ENCODE measurements around the gene STX7.

DNA sequence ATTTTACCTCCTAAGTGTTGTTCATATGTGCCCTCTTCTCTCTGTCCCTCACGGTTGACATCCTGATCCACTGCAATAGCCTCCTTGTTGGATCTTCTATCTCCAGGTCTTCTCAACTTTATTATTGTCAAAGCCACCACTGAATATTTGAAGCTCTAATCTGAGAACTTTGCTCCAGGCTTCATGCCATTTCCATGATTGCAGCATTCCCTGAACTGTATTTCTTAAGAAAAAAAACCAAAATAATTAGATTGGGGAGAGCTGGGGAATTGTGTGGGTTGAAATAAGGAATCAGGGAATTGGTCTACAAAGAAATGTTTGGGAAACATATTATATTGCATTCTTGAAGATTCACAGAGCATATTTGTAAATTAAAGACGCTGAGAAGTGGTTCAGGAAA lies 2.5 kb upstream of the STX7 start:
- TF ChIP-seq, protein P1, sequence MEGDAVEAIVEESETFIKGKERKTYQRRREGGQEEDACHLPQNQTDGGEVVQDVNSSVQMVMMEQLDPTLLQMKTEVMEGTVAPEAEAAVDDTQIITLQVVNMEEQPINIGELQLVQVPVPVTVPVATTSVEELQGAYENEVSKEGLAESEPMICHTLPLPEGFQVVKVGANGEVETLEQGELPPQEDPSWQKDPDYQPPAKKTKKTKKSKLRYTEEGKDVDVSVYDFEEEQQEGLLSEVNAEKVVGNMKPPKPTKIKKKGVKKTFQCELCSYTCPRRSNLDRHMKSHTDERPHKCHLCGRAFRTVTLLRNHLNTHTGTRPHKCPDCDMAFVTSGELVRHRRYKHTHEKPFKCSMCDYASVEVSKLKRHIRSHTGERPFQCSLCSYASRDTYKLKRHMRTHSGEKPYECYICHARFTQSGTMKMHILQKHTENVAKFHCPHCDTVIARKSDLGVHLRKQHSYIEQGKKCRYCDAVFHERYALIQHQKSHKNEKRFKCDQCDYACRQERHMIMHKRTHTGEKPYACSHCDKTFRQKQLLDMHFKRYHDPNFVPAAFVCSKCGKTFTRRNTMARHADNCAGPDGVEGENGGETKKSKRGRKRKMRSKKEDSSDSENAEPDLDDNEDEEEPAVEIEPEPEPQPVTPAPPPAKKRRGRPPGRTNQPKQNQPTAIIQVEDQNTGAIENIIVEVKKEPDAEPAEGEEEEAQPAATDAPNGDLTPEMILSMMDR (IDR thresholded peaks at IDR 0.05): no peak
- TF ChIP-seq POLR2A (IDR thresholded peaks at IDR 0.05): no peak
